ENCODE data around the gene GORASP2. TPM values are rescaled to one million over a fixed set of nuclear protein-coding genes. Genes with fewer than 3 reads are reported as not detected.
A peak's percentile ranks its signal among the peaks of the same experiment; 100 is the strongest.

Gene GORASP2
- polyA plus RNA-seq, 1 experiment, result 222 TPM

- no peaks in the 10 kb centered on the region for H3K27me3 ChIP-seq (ENCODE audit: control insufficient read depth, insufficient read depth, low read length)
- no peak overlapping the region for H3K4me3 ChIP-seq (ENCODE audit: low read depth, low read length)
- CTCF ChIA-PET, result no interaction called here
- H3K27ac ChIP-seq (ENCODE audit: low read depth, low read length), result no peak overlapping the region
- no peaks in the 10 kb centered on the region for H3K9me3 ChIP-seq (ENCODE audit: control insufficient read depth, insufficient read depth, low read length)
- POLR2A ChIA-PET, result no interaction called here
- peak; percentile 30; the same call in 1 of the 2 replicates for TF ChIP-seq CTCF (IDR thresholded peaks at IDR 0.05; ENCODE audit: low read depth, low read length)
- no peak for DNase-seq (ENCODE audit: low read depth, low spot score)
Observed at GRCh38 chr2:170991398-170992182, 62.5 kb downstream of the GORASP2 start.

- ChIA-PET POLR2A (no interaction called here), CTCF (interaction anchor here (0.6 kb wide), 1 partner anchor 99 kb away, joined by 3 read pairs; no protein-coding TSS in a partner anchor)
- H3K4me3 ChIP-seq (ENCODE audit: low read depth, low read length), result no peak overlapping the region
- TF ChIP-seq CTCF (IDR thresholded peaks at IDR 0.05; ENCODE audit: low read depth, low read length), result peak; percentile 38
- H3K27me3 ChIP-seq (ENCODE audit: control insufficient read depth, insufficient read depth, low read length), result no peaks in the 10 kb centered on the region
- DNase-seq (ENCODE audit: low read depth, low spot score), result no peak
- H3K27ac ChIP-seq (ENCODE audit: low read depth, low read length), result no peak overlapping the region
- H3K9me3 ChIP-seq (ENCODE audit: control insufficient read depth, insufficient read depth, low read length), result no peaks in the 10 kb centered on the region
Observed at GRCh38 chr2:170996316-170996715, 67.3 kb downstream of the GORASP2 start.

- DNase-seq (ENCODE audit: low read depth, low spot score), result no peak
- H3K27ac ChIP-seq (ENCODE audit: low read depth, low read length), result no peak overlapping the region
- no peaks in the 10 kb centered on the region for H3K9me3 ChIP-seq (ENCODE audit: control insufficient read depth, insufficient read depth, low read length)
- ChIA-PET POLR2A (no interaction called here), CTCF (no interaction called here)
- no peak for TF ChIP-seq CTCF (IDR thresholded peaks at IDR 0.05; ENCODE audit: low read depth, low read length)
- H3K27me3 ChIP-seq (ENCODE audit: control insufficient read depth, insufficient read depth, low read length), result no peaks in the 10 kb centered on the region
- no peak overlapping the region for H3K4me3 ChIP-seq (ENCODE audit: low read depth, low read length)
Observed at GRCh38 chr2:170997893-170998597, 69.0 kb downstream of the GORASP2 start.

- TF ChIP-seq CTCF (IDR thresholded peaks at IDR 0.05; ENCODE audit: low read depth, low read length), result no peak
- no peak for DNase-seq (ENCODE audit: low read depth, low spot score)
- CTCF ChIA-PET, result interaction anchor here (0.5 kb wide), 1 partner anchor 1067 kb away, joined by 5 read pairs; no protein-coding TSS in a partner anchor
- POLR2A ChIA-PET, result no interaction called here
- Histone ChIP-seq H3K27ac (ENCODE audit: low read depth, low read length) (no peak overlapping the region), H3K27me3 (ENCODE audit: control insufficient read depth, insufficient read depth, low read length) (no peaks in the 10 kb centered on the region), H3K4me3 (ENCODE audit: low read depth, low read length) (no peak overlapping the region), H3K9me3 (ENCODE audit: control insufficient read depth, insufficient read depth, low read length) (no peaks in the 10 kb centered on the region)
Observed at GRCh38 chr2:170999654-171000053, 70.6 kb downstream of the GORASP2 start.

GRCh38 chr2:171004363-171004762, 75.3 kb downstream of the GORASP2 start:
- Histone ChIP-seq H3K9me3 (ENCODE audit: control insufficient read depth, insufficient read depth, low read length) (no peaks in the 10 kb centered on the region), H3K27me3 (ENCODE audit: control insufficient read depth, insufficient read depth, low read length) (no peaks in the 10 kb centered on the region), H3K4me3 (ENCODE audit: low read depth, low read length) (no peak overlapping the region), H3K27ac (ENCODE audit: low read depth, low read length) (no peak overlapping the region)
- no peak for DNase-seq (ENCODE audit: low read depth, low spot score)
- ChIA-PET CTCF (no interaction called here), POLR2A (no interaction called here)
- no peak for TF ChIP-seq CTCF (IDR thresholded peaks at IDR 0.05; ENCODE audit: low read depth, low read length)
